Fibroblast of peridontal ligament (primary cell): ENCODE data around the gene ZHX3.

Source experiments
- DNase-seq: peaks from one replicate; pipeline ENCODE4 v3.0.0-alpha.2; 2010; ENCODE audit errors: extremely low read depth

ZHX3 gene

DNA sequence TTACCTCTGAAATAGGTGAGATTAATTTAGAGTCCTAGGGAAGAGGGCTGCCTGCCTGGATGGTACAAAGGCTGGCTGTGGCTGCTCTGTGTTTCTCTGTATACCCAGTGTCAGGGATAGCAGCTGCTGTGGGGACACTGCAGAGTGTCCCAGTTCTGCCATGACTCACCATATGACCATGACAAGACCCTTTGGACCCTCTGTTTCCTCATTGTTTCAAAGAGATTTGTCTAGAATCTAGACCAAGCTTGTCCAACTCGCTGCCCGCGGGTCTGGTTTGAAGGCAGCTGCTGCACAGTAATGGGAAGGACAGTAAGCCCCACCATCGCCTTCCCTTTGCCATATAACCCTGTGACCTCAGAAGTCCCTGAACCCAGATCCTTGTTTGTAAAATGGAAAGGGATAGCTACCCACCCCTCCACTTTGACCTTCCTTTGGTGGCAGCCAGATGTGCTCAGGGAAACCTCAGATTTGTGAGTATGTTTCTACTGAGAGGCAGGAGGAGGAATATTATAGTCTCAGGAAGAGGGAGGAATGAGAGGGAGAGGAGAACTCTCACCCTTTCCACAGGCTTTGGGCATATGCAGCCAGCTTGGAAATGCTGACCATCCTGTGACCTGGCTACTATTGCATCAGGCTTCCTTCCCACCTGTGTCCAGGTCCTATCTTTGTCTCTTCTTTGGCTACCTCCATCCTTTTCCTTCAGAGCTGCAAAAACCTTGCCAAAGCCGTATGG is 166.2 kb downstream of the ZHX3 start:
- no peak for DNase-seq

DNA sequence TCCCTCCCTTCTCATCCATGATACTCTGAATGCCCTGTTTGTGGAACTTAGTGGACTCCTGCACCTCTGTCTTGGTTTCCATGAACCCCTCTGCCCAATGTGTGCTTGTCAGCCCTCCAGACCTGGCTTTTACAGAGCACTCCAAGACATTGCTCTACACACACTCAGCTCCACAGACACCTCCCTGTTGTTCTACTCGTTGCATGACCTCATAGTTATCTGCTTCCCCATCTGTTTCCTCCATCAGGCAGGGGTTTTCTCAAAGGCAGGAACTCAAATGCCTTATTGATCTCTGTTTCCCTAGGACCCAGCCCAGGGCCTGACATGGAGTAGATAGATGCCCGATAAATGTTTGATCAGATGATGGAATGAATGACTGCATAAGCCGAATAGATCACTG is 166.9 kb downstream of the ZHX3 start:
- DNase-seq = no peak

DNA sequence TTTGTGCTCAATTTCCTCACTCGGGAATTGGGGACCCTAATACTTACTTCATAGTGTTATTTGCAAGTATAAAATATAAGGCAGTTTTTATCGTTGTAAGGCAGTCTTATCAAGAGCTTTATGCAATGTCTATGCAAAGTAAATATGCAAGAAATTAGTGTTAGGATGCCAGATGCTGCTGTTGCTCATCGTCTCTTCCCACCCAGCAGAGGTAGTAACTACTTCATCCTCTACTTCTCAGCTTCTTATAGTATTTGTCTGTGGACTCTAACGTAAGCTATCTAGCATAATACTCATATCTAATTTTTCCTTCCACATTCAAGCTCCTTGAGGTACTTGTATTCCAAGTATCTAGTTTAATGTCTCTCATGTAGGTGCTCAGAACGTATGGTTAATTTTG is 168.6 kb downstream of the ZHX3 start:
- DNase-seq = no peak

DNA sequence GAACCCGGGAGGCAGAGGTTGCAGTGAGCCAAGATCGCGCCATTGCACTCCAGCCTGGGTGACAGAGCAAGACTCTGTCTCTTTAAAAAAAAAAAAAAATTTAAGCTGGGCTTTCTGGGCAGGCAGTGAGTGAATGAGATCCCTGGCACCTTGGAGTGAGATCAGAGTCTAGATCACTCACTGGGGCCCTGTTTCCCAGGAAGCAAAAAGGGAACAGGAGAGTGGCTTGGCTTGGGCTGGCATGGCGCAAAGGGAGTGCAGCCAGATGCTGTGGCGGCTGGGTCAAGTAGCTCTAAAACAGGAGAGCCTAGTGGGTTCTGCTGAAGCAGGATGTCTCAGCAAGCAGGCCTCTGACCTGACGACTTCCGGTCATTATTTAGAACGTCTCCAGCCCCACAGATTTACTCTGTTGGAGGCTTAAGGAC is 169.8 kb downstream of the ZHX3 start:
- no peak for DNase-seq

DNA sequence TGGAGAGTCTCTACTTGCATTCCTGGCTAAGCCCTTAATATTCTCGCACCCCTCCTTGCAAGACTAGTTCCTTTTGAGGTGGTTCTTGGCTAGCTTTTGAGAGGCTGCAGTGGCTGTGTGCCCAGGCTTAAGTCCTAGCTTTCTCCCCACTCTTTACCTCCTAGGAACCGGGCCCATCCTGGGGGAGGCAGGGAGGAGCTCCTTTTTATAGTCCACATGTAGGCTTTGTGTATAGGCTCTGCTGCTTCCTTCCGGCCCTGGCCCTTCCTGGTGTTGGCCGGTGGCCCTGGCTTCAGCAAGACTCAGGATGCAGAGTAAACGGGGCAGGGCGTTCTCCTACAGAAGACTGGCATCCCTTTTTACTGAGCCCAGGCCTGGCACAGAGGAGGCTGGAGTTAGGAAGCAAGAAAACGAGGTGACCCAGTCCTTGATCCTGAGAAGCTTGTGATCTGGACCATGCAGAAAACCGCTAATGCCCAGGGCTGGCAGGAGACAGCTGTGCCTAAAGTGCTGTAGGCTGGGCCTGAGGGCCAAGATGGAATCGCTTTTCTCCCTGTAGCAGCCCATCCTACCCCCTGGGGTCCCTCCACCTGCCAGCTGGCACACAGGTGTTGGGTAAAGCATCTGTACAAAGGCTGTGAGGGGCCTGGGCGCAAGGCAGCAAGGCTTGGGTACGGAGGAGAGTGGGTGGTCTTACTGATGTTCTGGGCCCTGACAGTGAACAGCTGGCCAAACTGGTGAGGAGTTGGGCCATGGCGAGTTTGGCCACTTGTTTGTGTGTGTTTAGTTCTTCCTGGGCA is 171.5 kb downstream of the ZHX3 start:
- DNase-seq = no peak

DNA sequence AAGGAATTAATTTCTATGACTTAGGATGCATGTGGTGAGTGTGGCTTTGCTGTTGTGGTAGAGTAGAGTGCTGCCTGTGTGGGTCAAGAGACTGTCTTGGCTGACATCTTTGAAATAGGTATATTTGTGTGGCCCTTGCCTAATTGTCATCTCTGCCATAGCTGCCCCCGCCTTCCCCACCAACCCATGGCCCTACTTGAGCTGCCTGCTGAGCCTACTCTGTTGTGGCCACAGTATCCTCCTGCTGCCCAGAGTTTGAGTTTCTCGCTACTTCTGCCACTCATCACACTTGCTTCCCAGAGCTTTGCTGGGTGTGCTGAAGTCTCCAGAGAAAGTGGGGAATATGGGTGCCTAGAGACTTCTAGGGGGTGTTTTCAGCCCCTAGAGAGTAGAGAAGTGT is 172.2 kb downstream of the ZHX3 start:
- no peak for DNase-seq

DNA sequence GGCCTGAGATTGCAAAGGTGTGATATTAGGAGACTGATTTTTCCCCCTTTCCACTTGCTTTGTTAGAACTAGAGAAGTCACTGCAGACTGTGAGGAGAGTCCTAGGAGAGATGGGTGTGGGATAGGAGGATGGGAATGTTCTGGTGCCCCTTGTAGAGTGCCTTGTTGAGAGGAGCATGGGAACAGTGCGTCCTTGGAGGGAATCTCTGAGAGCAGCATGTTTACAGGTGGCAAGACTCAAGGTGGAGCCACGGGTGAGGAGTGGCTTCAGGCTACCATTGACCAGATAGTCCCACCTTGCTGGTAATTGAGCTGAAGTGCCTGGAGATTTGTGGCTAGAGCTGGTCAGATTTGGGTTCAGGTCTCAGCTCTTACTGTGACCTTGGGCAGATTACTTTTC is 174.2 kb downstream of the ZHX3 start:
- no peak for DNase-seq

DNA sequence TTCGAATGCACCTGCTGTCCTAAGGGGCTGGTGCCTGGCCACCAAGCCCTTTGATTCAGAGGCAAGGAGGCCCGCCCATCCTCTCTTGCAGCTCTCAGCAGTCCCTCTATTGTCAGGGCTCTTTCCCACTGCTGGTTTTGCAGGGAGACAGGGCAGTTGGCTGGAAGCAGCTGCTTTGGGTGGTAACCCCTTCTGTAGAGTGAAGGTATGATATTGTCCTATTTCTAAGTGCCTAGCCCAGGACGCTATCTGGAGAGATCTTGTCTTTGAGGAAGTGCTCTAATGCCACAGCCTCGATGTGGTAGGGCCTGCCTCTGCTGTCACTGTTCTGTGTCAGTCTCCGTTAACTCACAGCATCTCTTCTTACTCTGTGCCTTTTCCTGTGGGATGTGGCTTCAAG is 174.6 kb downstream of the ZHX3 start:
- DNase-seq = no peak

DNA sequence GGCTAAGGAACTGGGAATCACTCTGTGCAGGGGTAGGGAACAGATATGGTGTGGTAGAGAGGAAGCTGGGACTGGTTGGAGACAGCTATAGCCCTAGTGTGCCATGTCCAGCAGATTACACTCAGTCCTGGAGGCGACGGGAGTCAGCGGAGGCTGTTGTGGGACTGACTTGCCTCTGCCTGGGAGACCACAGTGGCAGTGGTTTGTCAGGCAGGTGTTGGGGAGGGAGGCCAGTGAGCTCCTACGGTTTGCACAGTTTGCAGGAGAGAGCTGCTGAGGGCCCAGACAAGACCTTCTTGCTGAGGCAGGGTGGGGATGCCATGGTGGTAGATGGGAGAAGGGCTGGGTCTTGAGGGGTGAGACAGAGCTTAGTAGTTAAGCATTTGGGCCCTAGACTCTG is 175.3 kb downstream of the ZHX3 start:
- DNase-seq = no peak

DNA sequence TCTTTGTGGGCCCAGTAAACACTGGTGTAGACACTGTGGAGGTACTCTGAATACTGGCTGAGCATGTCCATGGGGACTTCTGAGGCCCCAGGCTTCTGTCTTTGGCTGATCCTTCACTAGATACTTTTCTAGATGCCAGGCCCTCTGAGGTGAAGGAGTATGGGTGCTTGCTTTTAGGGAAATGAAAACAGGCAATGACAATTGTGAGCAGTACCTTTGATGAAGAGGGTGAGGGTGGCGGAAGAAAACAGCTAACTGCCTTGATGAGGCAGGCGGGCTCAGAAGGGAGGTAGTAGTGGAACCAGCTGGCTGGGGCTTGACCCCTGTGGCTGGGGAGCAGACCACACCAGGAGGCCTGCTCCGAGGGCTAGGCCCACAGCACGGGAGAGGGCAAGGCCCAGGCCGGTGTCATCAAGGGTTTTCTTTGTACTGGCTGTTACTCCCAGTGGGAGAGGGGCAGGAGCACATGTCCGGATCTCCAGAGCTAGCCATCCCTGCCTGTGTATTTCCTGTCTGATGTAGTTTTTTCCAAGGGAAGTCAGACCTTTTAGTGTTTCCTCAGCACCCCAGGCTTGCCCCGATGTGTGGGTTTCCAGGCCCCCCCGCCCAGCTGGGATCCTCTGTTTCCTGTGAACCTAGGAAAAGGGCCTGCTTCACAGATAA is 176.2 kb downstream of the ZHX3 start:
- peak; percentile 7 for DNase-seq

DNA sequence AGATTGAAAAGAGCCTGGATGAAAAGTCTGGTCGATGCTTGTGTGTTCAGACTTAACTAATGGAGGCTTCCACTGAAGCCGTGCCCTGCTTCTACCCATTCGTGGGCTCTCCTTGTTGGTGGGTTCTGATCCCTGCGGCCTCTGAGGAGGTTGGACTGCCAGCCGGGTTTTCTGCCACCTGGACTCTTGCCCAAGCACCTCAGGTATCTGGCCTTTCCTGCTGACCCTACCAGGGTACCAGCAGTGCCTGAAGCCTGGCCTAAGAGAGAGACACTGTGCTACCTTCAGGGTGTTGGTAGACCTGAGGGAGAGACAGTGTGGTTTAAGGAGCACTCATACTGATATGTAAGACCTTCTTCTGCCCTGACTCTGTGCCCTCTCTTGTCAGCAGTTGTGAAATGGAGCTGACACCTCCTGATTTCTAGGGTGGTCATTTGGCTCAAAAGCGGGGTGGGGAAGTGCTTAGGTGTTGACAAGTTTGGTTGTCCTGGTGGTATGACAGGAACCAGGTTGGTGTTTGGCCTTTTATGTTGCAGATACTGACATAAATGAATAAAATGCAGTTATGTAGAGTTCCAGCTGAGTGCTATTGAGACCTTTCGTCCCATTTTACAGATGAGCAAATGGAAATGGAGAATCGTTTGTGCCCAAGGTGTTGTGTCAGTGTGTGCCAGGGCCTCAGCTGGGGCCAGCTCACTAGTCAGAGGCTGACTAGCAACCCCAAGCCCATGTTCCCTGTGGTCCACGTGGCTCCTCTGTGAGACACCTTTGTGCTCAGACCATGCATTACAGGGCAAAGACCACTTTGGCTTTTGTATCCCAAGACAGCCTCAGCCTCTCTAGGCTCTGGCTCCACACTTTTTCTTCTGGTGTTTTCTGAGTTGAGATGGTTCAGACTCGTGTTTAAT is 177.1 kb downstream of the ZHX3 start:
- no peak for DNase-seq

DNA sequence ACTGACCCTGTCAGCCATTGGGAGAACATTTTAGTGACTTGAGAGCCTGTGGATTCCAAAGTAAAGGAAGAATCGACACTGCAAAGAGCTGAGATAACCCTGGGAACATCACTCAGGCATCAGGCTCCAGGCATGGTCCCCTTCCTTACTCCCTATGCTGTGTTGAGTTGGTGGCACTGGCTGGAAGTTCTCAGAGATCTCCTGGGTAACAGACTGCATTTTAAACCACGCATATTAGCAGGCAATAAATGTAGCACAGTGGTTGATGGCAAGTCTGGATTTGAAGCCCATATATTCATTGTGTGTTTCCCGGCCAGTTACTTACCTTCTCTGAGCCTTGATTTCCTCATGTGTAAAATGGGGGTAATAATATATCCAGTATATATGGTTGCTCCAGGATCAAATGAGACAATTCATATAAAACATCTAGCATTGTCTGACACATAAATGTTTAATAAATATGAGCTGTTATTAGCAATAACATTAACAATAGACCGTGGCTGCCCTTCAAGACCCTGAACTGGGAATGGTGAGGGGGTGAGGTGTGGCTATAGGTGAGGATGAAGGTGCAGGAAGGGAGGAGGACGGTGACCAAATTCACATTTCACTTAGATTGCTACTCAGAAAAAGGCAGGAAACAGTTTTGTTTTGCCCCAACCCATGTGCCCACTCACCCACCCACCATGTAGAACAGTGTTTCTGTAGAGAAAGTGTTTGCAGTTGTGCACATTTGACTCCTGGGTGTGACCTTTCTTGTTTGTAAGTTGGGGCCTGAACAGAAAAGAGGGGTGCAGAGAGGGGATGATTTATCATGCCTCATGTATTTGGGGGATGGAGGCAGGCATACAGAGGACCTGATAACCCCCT is 178.1 kb downstream of the ZHX3 start:
- DNase-seq = no peak

DNA sequence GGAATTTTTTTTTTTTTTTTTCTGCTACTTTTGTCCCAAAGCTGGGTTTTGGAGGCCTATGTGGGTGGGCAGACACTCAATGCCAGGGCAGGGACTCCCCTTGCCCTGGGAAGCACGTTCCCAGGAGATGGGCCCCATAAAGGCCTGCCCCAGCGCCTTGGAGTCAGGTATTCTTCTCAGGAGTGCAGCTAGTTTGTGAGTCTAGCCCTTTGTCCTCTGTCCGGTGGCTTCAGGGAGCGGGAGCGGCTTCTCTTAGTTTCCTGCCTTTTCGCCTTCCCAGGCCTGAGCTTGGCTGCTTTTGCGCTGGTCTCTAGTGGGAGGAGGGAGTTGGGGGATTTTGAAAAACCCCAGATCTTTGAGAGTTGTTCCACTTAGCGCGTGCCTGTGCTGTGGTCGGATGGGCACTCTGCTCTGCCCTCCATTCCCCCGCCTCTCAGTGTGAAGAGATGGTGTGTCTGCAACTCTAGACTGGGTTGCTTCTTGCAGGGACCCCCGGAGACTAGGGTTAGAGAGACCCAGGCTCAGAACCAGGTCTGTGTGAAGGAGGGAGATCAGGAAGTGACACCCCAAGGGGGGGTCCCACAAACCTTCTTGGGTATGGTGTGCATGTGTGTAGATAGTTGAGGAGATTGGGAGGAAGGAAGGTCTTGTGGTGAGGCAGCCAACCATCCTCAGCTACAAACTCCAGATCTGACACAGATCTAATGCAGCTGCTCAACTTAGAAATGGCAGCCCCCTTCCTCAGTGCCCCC is 178.9 kb downstream of the ZHX3 start:
- DNase-seq = peak; percentile 18

DNA sequence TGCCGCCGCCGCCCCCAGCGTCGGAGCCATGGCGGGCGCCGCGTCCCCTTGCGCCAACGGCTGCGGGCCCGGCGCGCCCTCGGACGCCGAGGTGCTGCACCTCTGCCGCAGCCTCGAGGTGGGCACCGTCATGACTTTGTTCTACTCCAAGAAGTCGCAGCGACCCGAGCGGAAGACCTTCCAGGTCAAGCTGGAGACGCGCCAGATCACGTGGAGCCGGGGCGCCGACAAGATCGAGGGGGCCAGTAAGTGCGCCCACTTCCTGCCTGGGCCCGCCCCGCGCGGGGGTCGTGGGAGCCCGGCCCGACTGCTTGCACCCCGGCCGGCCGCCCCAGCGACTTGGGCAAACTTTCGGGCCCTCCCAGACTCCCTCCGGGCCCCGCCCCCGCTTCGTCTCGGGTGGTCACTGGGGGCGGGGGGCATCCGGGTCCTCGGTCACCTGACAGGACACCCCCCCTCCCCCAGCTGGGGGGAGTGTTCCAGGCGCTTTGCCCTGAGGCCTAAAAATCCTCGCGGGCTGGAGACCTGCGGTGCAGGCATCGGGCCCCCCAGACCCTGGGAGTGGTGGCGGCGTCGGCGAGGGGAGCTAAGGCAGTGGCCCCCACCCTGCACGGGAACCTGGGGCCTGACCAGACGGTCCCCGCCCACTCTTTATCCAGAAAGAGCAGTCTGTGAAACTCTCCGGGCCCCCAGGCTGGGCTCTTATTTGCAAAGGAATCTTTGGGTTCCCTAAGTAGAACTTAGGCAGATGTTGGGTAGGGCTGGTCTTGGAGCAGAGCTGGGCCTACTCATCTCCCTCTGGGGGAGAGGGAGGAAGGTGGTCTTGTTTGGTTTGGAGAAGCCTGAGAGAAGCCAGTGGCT is 179.7 kb downstream of the ZHX3 start:
- DNase-seq = peak; percentile 41

DNA sequence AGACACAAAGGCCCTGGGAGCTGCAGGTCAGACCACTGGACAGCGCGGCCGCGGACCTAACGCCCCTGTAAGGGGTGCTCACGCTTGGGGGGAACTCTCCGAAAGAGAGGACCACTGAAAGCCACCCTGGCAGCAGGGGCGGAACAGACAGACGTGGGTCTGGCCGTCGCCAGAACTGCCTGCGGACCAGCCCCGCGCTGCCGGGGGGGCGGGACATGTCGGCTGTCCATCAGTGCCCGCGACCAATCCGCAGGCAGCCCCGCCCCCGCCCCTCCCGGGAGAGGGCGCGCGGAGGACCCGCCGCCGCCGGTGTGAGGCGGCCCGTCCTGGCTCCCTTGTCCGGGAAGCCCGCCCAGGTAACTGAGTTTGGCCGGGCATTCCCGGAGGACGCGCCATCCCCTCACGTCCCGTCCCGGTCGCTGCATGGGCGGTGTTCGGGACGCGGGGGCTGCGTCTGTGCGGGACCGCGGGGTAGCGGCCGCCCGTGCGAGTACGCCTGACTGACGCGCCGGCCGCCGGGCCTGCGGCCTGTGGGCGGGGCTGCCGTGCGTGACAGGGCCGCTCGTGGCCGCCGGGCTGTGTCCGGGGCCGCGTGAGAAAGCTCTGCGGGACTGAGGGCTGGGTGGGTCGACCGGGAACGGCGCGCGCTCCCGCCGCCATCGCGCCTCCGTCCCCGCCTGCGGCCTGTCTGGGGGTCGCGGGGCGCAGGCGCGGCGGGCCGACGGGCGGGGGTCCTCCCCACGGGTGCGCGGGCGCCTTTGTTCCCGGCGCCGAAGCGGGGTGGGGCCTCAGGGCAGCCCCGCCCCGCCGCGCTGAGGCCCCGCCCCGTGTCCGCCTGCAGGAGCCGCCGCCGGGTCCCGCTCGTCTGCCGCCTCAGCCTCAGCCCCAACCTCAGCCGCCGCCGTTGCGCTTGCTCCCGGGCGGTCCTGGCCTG is 180.6 kb downstream of the ZHX3 start, which contains the start of gene PLCG1:
Gene PLCG1 (plus strand): TSS at position 864 of the 934 bp plus-strand sequence. CDS start 99 bp downstream, outside the sequence.
- peak; percentile 60 for DNase-seq

DNA sequence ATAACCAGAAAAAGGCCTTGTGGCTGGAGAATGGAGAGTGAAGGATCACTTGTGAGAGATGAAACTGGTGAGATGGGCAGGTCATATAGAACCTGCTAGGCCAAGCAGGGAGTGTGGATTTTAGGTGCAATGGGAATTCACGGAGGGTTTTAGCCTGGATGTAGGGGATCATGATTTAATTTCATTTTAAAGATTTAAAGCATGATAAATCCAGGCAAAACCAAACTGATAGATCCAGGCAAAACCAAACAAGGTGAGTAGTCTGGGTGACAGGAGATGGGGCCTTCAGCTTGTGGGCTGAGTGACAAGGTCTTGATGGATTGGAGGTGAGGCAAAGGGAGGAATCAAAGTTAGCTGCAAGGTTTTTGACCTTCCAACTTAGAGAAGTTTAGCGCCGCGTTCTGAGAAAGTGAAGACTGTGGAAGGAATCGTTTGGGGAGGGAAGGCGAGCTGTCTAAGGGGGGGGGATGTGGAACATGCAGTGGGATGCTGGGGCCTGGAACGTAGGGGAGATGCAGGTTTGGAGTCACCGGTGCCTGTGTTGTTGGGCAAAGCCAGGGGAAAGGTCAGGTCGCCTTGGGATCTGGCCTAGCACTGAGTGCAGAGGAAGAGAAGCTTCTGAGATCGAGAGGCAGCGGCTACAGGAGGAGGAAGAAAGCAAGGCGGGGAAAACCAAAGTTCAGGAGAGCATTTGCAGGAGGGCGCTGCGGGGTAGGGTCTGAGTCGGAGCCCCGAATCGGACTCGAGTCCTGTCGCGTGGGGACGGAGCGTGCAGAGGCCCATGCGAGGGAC is 181.4 kb downstream of the ZHX3 start:
- DNase-seq = no peak
